H1 (cell line): Measurements from ENCODE around the gene CYP46A1. TPM values are rescaled to one million over a fixed set of nuclear protein-coding genes. Genes with fewer than 3 reads are reported as not detected.

ENCODE experiments used
- CTCF ChIA-PET: fragments of 300-600 bp; sonication (Branson Sonifier 250); formaldehyde crosslinking; loops from one replicate; lab custom pipeline; 2021; ENCODE audit not compliant: partially characterized antibody; lab: Charles Lee
- POLR2A ChIA-PET: fragments of 300-600 bp; sonication (Branson Sonifier 250); formaldehyde crosslinking; loops from one replicate; lab custom pipeline; 2021; ENCODE audit warnings: inconsistent platforms; ENCODE audit not compliant: partially characterized antibody; lab: Charles Lee
- DNase-seq, 2 experiments: peaks; one replicate each; pipeline versions ENCODE4 v3.0.0 to v3.0.0-alpha.2; 2010 to 2022; ENCODE audit warnings: low spot score in 2 of 2, low read depth in 1 of 2, mixed read lengths in 1 of 2
- FAIRE-seq: peaks from 2 replicates; lab custom pipeline; 2011; peaks lifted over from hg19 to GRCh38; lab: Jason Lieb, UNC
- H2AFZ ChIP-seq: 2 replicates; pipeline ENCODE4 v1.8.1; 2012; ENCODE audit warnings: low read length, inconsistent platforms
- H2AK5ac ChIP-seq: 2 replicates; pipeline ENCODE4 v1.6.1; 2013; ENCODE audit warnings: low read depth, low read length
- H2BK120ac ChIP-seq: replicated peaks from 2 replicates; pipeline ENCODE3; 2013; ENCODE audit warnings: low read depth, low read length, inconsistent platforms
- H2BK12ac ChIP-seq: 2 replicates; pipeline ENCODE4 v1.6.1; 2013; ENCODE audit warnings: low read depth, low read length
- H2BK15ac ChIP-seq: 2 replicates; pipeline ENCODE4 v1.6.1; 2013; ENCODE audit warnings: low read length
- H2BK20ac ChIP-seq: 2 replicates; pipeline ENCODE4 v1.6.1; 2013; ENCODE audit warnings: low read length
- H2BK5ac ChIP-seq: 2 replicates; pipeline ENCODE4 v1.6.1; 2013; ENCODE audit warnings: low read depth, low read length
- H3K14ac ChIP-seq: 2 replicates; pipeline ENCODE4 v1.6.1; 2013; ENCODE audit warnings: inconsistent platforms; ENCODE audit not compliant: insufficient read length
- H3K18ac ChIP-seq: 2 replicates; pipeline ENCODE4 v1.6.1; 2013; ENCODE audit warnings: low read length; ENCODE audit errors: extremely low read depth
- H3K23ac ChIP-seq: 2 replicates; pipeline ENCODE4 v1.6.1; 2013; ENCODE audit warnings: inconsistent platforms; ENCODE audit not compliant: insufficient read length
- H3K23me2 ChIP-seq: 2 replicates; pipeline ENCODE4 v1.6.1; 2013; ENCODE audit warnings: low read depth, low read length
- H3K27ac ChIP-seq: 2 replicates; pipeline ENCODE4 v1.6.1; 2011; ENCODE audit warnings: low read depth, low read length, inconsistent platforms
- H3K27me3 ChIP-seq, 4 experiments: replicated peaks in 1 of 4; 1 replicate in 1 of 4; 2 replicates in 3 of 4; pipeline versions ENCODE4 v1.6.1 to v1.8.1; 2011 to 2013; ENCODE audit warnings: low read length in 3 of 4, mild to moderate bottlenecking in 3 of 4, inconsistent platforms in 2 of 4, mixed read lengths in 2 of 4, moderate library complexity in 1 of 4; ENCODE audit not compliant: control insufficient read depth in 3 of 4, insufficient read depth in 3 of 4; ENCODE audit errors: extremely low read depth in 1 of 4
- H3K36me3 ChIP-seq, 4 experiments: 2 replicates each; pipeline versions ENCODE4 v1.6.1 to v1.8.1; 2011 to 2013; ENCODE audit warnings: mild to moderate bottlenecking in 4 of 4, low read length in 3 of 4, moderate library complexity in 2 of 4, control low read depth in 1 of 4, inconsistent platforms in 1 of 4; ENCODE audit not compliant: insufficient read depth in 4 of 4, control insufficient read depth in 2 of 4
- H3K4ac ChIP-seq: replicated peaks from 2 replicates; pipeline ENCODE3; 2013; ENCODE audit warnings: low read length, low read depth, mixed read lengths, inconsistent platforms; ENCODE audit not compliant: insufficient read length
- H3K4me1 ChIP-seq, 4 experiments: replicated peaks in 1 of 4; 1 replicate in 1 of 4; 2 replicates in 3 of 4; pipeline versions ENCODE4 v1.6.1 to v1.8.1; 2011 to 2013; ENCODE audit warnings: low read length in 3 of 4, inconsistent platforms in 2 of 4, mixed read lengths in 1 of 4; ENCODE audit not compliant: insufficient read depth in 4 of 4, control insufficient read depth in 3 of 4
- H3K4me2 ChIP-seq, 2 experiments: 2 replicates each; pipeline versions ENCODE4 v1.6.1 to v1.8.1; 2011 to 2013; ENCODE audit warnings: low read depth in 2 of 2, low read length in 2 of 2, control low read depth in 1 of 2, inconsistent platforms in 1 of 2, mild to moderate bottlenecking in 1 of 2; ENCODE audit not compliant: insufficient read depth in 1 of 2
- H3K4me3 ChIP-seq, 4 experiments: fragments of 200-600, 300-600 bp in 1 of 4; sonication (generic), shearing (Covaris generic), sonication (Bioruptor Twin) in 1 of 4; 2 replicates each; pipeline versions ENCODE4 v1.5.1 to v1.8.1; 2011 to 2016; ENCODE audit warnings: low read length in 4 of 4, low read depth in 3 of 4, control low read depth in 2 of 4, inconsistent platforms in 2 of 4, mild to moderate bottlenecking in 2 of 4, mixed read lengths in 1 of 4, moderate library complexity in 1 of 4; ENCODE audit not compliant: insufficient read depth in 2 of 4; ENCODE audit errors: extremely low read depth in 1 of 4
- H3K56ac ChIP-seq: replicated peaks from 2 replicates; pipeline ENCODE3; 2013; ENCODE audit warnings: low read depth, mild to moderate bottlenecking, mixed read lengths, low read length, inconsistent platforms; ENCODE audit not compliant: insufficient read length
- H3K79me1 ChIP-seq: 2 replicates; pipeline ENCODE4 v1.6.1; 2013; ENCODE audit warnings: low read depth, low read length, control low read depth
- H3K79me2 ChIP-seq, 2 experiments: 2 replicates each; pipeline versions ENCODE4 v1.6.1 to v1.8.1; 2012 to 2013; ENCODE audit warnings: low read length in 2 of 2, mild to moderate bottlenecking in 2 of 2, inconsistent platforms in 1 of 2; ENCODE audit not compliant: insufficient read depth in 2 of 2, control insufficient read depth in 1 of 2
- H3K9ac ChIP-seq, 4 experiments: replicated peaks in 1 of 4; 1 replicate in 1 of 4; 2 replicates in 3 of 4; pipeline versions ENCODE4 v1.6.1 to v1.8.1; 2011 to 2013; ENCODE audit warnings: low read depth in 3 of 4, low read length in 3 of 4, control low read depth in 2 of 4, mild to moderate bottlenecking in 2 of 4, moderate library complexity in 2 of 4, inconsistent platforms in 1 of 4; ENCODE audit errors: extremely low read depth in 1 of 4
- H3K9me3 ChIP-seq, 2 experiments: 2 replicates each; pipeline versions ENCODE4 v1.6.1 to v1.8.1; 2012 to 2013; ENCODE audit warnings: mild to moderate bottlenecking in 2 of 2, moderate library complexity in 2 of 2, control low read depth in 1 of 2, inconsistent platforms in 1 of 2, low read depth in 1 of 2, low read length in 1 of 2, mixed read lengths in 1 of 2; ENCODE audit not compliant: insufficient read depth in 2 of 2
- H4K20me1 ChIP-seq, 2 experiments: replicated peaks in 1 of 2; 2 replicates each; pipeline versions ENCODE3 to v1.8.1; 2011 to 2013; ENCODE audit warnings: inconsistent platforms in 2 of 2, low read length in 2 of 2, mild to moderate bottlenecking in 1 of 2; ENCODE audit not compliant: insufficient read depth in 2 of 2, control insufficient read depth in 1 of 2
- H4K5ac ChIP-seq: 2 replicates; pipeline ENCODE4 v1.6.1; 2013; ENCODE audit warnings: low read length, low read depth, mixed read lengths, inconsistent platforms; ENCODE audit not compliant: insufficient read length
- H4K8ac ChIP-seq: 2 replicates; pipeline ENCODE4 v1.8.0; 2013; ENCODE audit warnings: mild to moderate bottlenecking, moderate library complexity, low read length, inconsistent platforms; ENCODE audit not compliant: insufficient read depth; ENCODE audit errors: extremely low read depth
- H4K91ac ChIP-seq: replicated peaks from 2 replicates; pipeline ENCODE3; 2013; ENCODE audit warnings: low read length, mixed read lengths, inconsistent platforms; ENCODE audit not compliant: insufficient read length
- BRCA1 ChIP-seq: IDR thresholded peaks from 2 replicates; pipeline ENCODE4 v1.6.1; 2012; ENCODE audit warnings: low read depth, low read length, improper control_type of control experiment
- CEBPB ChIP-seq: IDR thresholded peaks from 2 replicates; pipeline ENCODE4 v1.6.1; 2012; ENCODE audit warnings: low read depth, low read length
- CREB1 ChIP-seq: IDR thresholded peaks from 2 replicates; pipeline ENCODE4 v1.6.1; 2012; ENCODE audit warnings: inconsistent platforms
- CTBP2 ChIP-seq: IDR thresholded peaks from 2 replicates; pipeline ENCODE4 v1.7.0; 2011; ENCODE audit warnings: borderline replicate concordance, mild to moderate bottlenecking, moderate library complexity, mixed read lengths, low read length; ENCODE audit not compliant: insufficient read depth, insufficient read length
- EP300 ChIP-seq, 2 experiments: IDR thresholded peaks; 1 replicate in 1 of 2; 2 replicates in 1 of 2; pipeline ENCODE4 v1.6.1; 2011 to 2012; ENCODE audit warnings: low read depth in 2 of 2, low read length in 2 of 2, mild to moderate bottlenecking in 2 of 2, borderline replicate concordance in 1 of 2, inconsistent platforms in 1 of 2, moderate library complexity in 1 of 2
- HDAC2 ChIP-seq, 2 experiments: fragments of 300-600 bp in 1 of 2; sonication (generic) in 1 of 2; IDR thresholded peaks; 2 replicates each; pipeline ENCODE4 v1.6.1; 2011 to 2012; ENCODE audit warnings: low read depth in 2 of 2, low read length in 2 of 2, mild to moderate bottlenecking in 2 of 2, moderate library complexity in 2 of 2, borderline replicate concordance in 1 of 2, inconsistent platforms in 1 of 2
- KDM1A ChIP-seq: fragments of 200-600, 300-600 bp; sonication (generic); IDR thresholded peaks from 2 replicates; pipeline ENCODE4 v1.7.1; 2016; ENCODE audit warnings: mild to moderate bottlenecking, low read length, borderline replicate concordance
- KDM5A ChIP-seq: fragments of 200-600 bp; IDR thresholded peaks from 2 replicates; pipeline ENCODE4 v1.7.1; 2012; ENCODE audit warnings: mild to moderate bottlenecking, low read length, inconsistent platforms, mixed read lengths
- RNF2 ChIP-seq: fragments of 200-900, 300-1000 bp; sonication (generic); IDR thresholded peaks from 2 replicates; pipeline ENCODE4 v1.7.1; 2016; ENCODE audit warnings: borderline replicate concordance, low read depth, mild to moderate bottlenecking, antibody characterized with exemption, low read length; ENCODE audit not compliant: poor library complexity, severe bottlenecking; ENCODE audit errors: missing control alignments
- SIX5 ChIP-seq: IDR thresholded peaks from 2 replicates; pipeline ENCODE4 v1.6.1; 2011; ENCODE audit warnings: mild to moderate bottlenecking, low read depth, low read length
- TAF1 ChIP-seq: IDR thresholded peaks from 2 replicates; pipeline ENCODE4 v1.6.1; 2011; ENCODE audit warnings: mild to moderate bottlenecking, low read depth, low read length
- TAF7 ChIP-seq: optimal IDR thresholded peaks from 2 replicates; pipeline ENCODE3; 2011; ENCODE audit warnings: low read depth, mild to moderate bottlenecking, inconsistent platforms, low read length, moderate library complexity, borderline replicate concordance
- TCF12 ChIP-seq: IDR thresholded peaks from 2 replicates; pipeline ENCODE4 v1.6.1; 2011; ENCODE audit warnings: low read depth, mild to moderate bottlenecking, low read length
- ZNF274 ChIP-seq: IDR thresholded peaks from 2 replicates; pipeline ENCODE4 v1.7.0; 2012; ENCODE audit warnings: low read length, borderline replicate concordance; ENCODE audit errors: extremely low read depth
- WGBS, 2 experiments: shearing (Covaris generic) in 1 of 2; methylation state at CpG; one replicate each; pipeline versions ENCODE4 v1.1.6 to v1.1.7; 2013 to 2015; ENCODE audit warnings: low lambda C conversion rate in 2 of 2, mixed read lengths in 2 of 2, inconsistent platforms in 1 of 2, low coverage in 1 of 2, missing lambda C conversion rate in 1 of 2; ENCODE audit not compliant: insufficient replicate concordance in 2 of 2, insufficient coverage in 1 of 2, insufficient read length in 1 of 2; ENCODE audit errors: extremely low coverage in 1 of 2, missing lambda C conversion rate in 1 of 2; 5-methylcytosine and 5-hydroxymethylcytosine counted together
- polyA plus RNA-seq, 7 experiments: library from polyadenylated mRNA; depleted of rRNA in 3 of 7; stranded (reverse) in 5 of 7; unstranded in 2 of 7; fragments of >200 nt in 5 of 7; fragments of 200-250 nt in 2 of 7; gene quantifications; 1 replicate in 5 of 7; 2 replicates in 1 of 7; 4 replicates in 1 of 7; pipeline versions ENCODE4 v1.2.1 to v1.2.3, GENCODE V29; 2011 to 2013; ENCODE audit warnings: missing spikeins in 2 of 7, mixed read lengths in 2 of 7
- total RNA-seq: library from RNA; stranded (reverse); fragmentation: NEBNext Ultra II Directional; extraction: Animal tissue kit (Norgen Biotek cat#: 25700); gene quantifications from 2 replicates; pipeline ENCODE4 v1.2.1, GENCODE V29; 2021

CYP46A1 gene
- total and polyA plus RNA-seq, 2 of the 8 experiments (the other 6 are each of a cell fraction or from before 2014, with no cell fraction given): 0.41 to 1.3 TPM

GRCh38 chr14:99679543-99679942 lies 4.6 kb upstream of the CYP46A1 start:
- Histone ChIP-seq H3K23me2 (peaks cover 6% of the 10 kb centered on the region), H3K56ac (no peak overlapping the region), H2BK5ac (no peak overlapping the region), H3K18ac (no peak overlapping the region), H3K27me3 (no peaks in the 10 kb centered on the region), H4K91ac (no peak overlapping the region), H3K4ac (no peak overlapping the region), H4K5ac (no peak overlapping the region), H3K23ac (no peak overlapping the region), H3K36me3 (no peaks in the 10 kb centered on the region), H2BK12ac (no peak overlapping the region), H2BK15ac (no peak overlapping the region), H4K8ac (no peak overlapping the region), H3K9me3 (peaks cover 6 to 10% of the 10 kb centered on the region in 2 experiments; a peak in 3 of 4 replicates), H2BK20ac (no peak overlapping the region), H3K4me2 (no peak overlapping the region), H3K4me3 (no peak overlapping the region), H3K9ac (no peak overlapping the region), H3K27ac (no peak overlapping the region), H2AFZ (no peak overlapping the region), H3K14ac (no peak overlapping the region), H3K79me2 (no peaks in the 10 kb centered on the region), H3K79me1 (no peaks in the 10 kb centered on the region), H2BK120ac (no peak overlapping the region), H2AK5ac (no peak overlapping the region), H4K20me1 (no peaks in the 10 kb centered on the region), H3K4me1 (peaks cover 0 to 8% (median 5%) of the 10 kb centered on the region in 4 experiments; a peak in 5 of 7 replicates)
- ChIA-PET CTCF (interaction anchor here (0.6 to 3.6 kb wide), 20 partner anchors 8 to 267 kb away, joined by 3 to 22 read pairs (median 4); no protein-coding TSS in a partner anchor), POLR2A (interaction anchor here (1.2 to 1.3 kb wide), 3 partner anchors 8 to 33 kb away, joined by 3 to 4 read pairs (median 3); no protein-coding TSS in a partner anchor)
- no peak for FAIRE-seq
- 87% methylated on average over 8 of the region's 8 CpGs; no CpG with 5 or more reads in 1 of the 2 experiments for WGBS, 2 experiments
- DNase-seq: peak in 1 of 2 experiments; percentile 31
- no peak for TF ChIP-seq TAF1
- TF ChIP-seq RNF2: no peak
- no peak for TF ChIP-seq HDAC2 (IDR thresholded peaks at IDR 0.05; ENCODE audit: borderline replicate concordance in 1 of 2, low read depth in 2 of 2, low read length in 2 of 2)
- TF ChIP-seq ZNF274: no peak
- no peak for TF ChIP-seq CREB1
- TF ChIP-seq SIX5: no peak
- no peak for TF ChIP-seq TCF12
- no peak for TF ChIP-seq KDM5A
- TF ChIP-seq EP300 (IDR thresholded peaks at IDR 0.05; ENCODE audit: borderline replicate concordance in 1 of 2, low read depth in 2 of 2, low read length in 2 of 2): no peak
- TF ChIP-seq KDM1A: no peak
- TF ChIP-seq TAF7: no peak
- no peak for TF ChIP-seq CEBPB
- TF ChIP-seq BRCA1: no peak
- no peak for TF ChIP-seq CTBP2
